H1 (cell line): Measurements from ENCODE around the gene SEMA4F.
A peak's percentile ranks its signal among the peaks of the same experiment; 100 is the strongest.

Experiments used
- BRCA1 ChIP-seq: IDR thresholded peaks from 2 replicates; pipeline ENCODE4 v1.6.1; 2012; ENCODE audit warnings: low read depth, low read length, improper control_type of control experiment
- CREB1 ChIP-seq: IDR thresholded peaks from 2 replicates; pipeline ENCODE4 v1.6.1; 2012; ENCODE audit warnings: inconsistent platforms
- CTCF ChIP-seq, 3 experiments: IDR thresholded peaks; 1 replicate in 2 of 3; 2 replicates in 1 of 3; pipeline versions ENCODE4 v1.5.1 to v1.6.1; 2011; ENCODE audit warnings: low read length in 3 of 3, mild to moderate bottlenecking in 3 of 3, inconsistent platforms in 2 of 3, low read depth in 1 of 3, moderate library complexity in 1 of 3; ENCODE audit not compliant: insufficient read depth in 1 of 3; ENCODE audit errors: control extremely low read depth in 1 of 3
- EP300 ChIP-seq, 2 experiments: IDR thresholded peaks; 1 replicate in 1 of 2; 2 replicates in 1 of 2; pipeline ENCODE4 v1.6.1; 2011 to 2012; ENCODE audit warnings: low read depth in 2 of 2, low read length in 2 of 2, mild to moderate bottlenecking in 2 of 2, borderline replicate concordance in 1 of 2, inconsistent platforms in 1 of 2, moderate library complexity in 1 of 2
- KDM1A ChIP-seq: fragments of 200-600, 300-600 bp; sonication (generic); IDR thresholded peaks from 2 replicates; pipeline ENCODE4 v1.7.1; 2016; ENCODE audit warnings: mild to moderate bottlenecking, low read length, borderline replicate concordance
- POLR2A ChIP-seq, 2 experiments: IDR thresholded peaks; 1 replicate in 1 of 2; 2 replicates in 1 of 2; pipeline ENCODE4 v1.6.1; 2011; ENCODE audit warnings: low read depth in 2 of 2, low read length in 2 of 2, mild to moderate bottlenecking in 2 of 2; ENCODE audit errors: control extremely low read depth in 1 of 2
- POLR2AphosphoS5 ChIP-seq: IDR thresholded peaks from 2 replicates; pipeline ENCODE4 v1.6.1; 2011; ENCODE audit warnings: low read depth, low read length
- TBP ChIP-seq: IDR thresholded peaks from 2 replicates; pipeline ENCODE4 v1.6.1; 2011; ENCODE audit warnings: low read depth, low read length, improper control_type of control experiment
- ZNF274 ChIP-seq: IDR thresholded peaks from 2 replicates; pipeline ENCODE4 v1.7.0; 2012; ENCODE audit warnings: low read length, borderline replicate concordance; ENCODE audit errors: extremely low read depth

GRCh38 chr2:74675090-74675489 lies 21.0 kb downstream of the SEMA4F start:
- TF ChIP-seq EP300 (IDR thresholded peaks at IDR 0.05; ENCODE audit: borderline replicate concordance in 1 of 2, low read depth in 2 of 2, low read length in 2 of 2): no peak
- peak; percentile 10 to 43 (median 43); a peak in 2 of 4 replicates for TF ChIP-seq CTCF (IDR thresholded peaks at IDR 0.05; ENCODE audit: control extremely low read depth in 1 of 3, insufficient read depth in 1 of 3, low read depth in 1 of 3, low read length in 3 of 3)
- no peak for TF ChIP-seq BRCA1
- TF ChIP-seq POLR2AphosphoS5: no peak
- TF ChIP-seq TBP: no peak
- no peak for TF ChIP-seq POLR2A (IDR thresholded peaks at IDR 0.05; ENCODE audit: control extremely low read depth in 1 of 2, low read depth in 2 of 2, low read length in 2 of 2)
- no peak for TF ChIP-seq KDM1A
- TF ChIP-seq ZNF274: no peak
- no peak for TF ChIP-seq CREB1
